ENCODE results near the gene DYRK4.

The DYRK4 gene

DNA sequence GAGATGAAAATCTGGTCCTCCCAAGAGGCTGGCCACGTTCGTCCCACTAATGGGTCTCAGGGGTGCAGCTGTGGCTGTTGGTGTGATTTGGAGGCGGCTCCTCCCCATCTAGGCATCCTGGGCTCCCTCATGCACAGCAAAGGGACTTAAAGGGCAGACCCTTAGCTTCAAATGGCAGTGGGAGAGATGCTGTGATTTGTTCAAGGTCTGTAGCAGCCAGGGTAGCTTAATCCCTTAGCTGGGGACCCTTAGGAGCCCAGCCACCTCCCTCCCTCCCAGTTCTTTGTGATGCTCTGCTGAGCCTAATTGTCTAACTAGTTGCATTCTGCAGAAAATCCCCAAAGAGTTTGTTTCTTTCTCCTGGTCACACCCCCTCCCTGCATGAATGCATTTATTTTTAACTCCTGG lies 18.3 kb downstream of the DYRK4 start:
- TF ChIP-seq, protein P1, sequence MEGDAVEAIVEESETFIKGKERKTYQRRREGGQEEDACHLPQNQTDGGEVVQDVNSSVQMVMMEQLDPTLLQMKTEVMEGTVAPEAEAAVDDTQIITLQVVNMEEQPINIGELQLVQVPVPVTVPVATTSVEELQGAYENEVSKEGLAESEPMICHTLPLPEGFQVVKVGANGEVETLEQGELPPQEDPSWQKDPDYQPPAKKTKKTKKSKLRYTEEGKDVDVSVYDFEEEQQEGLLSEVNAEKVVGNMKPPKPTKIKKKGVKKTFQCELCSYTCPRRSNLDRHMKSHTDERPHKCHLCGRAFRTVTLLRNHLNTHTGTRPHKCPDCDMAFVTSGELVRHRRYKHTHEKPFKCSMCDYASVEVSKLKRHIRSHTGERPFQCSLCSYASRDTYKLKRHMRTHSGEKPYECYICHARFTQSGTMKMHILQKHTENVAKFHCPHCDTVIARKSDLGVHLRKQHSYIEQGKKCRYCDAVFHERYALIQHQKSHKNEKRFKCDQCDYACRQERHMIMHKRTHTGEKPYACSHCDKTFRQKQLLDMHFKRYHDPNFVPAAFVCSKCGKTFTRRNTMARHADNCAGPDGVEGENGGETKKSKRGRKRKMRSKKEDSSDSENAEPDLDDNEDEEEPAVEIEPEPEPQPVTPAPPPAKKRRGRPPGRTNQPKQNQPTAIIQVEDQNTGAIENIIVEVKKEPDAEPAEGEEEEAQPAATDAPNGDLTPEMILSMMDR (IDR thresholded peaks at IDR 0.05; ENCODE audit: insufficient read depth, low read depth, low read length, missing control alignments): no peak
- H3K4me3 ChIP-seq (ENCODE audit: low read length): no peak overlapping the region
- DNase-seq (ENCODE audit: low read depth): no peak

DNA sequence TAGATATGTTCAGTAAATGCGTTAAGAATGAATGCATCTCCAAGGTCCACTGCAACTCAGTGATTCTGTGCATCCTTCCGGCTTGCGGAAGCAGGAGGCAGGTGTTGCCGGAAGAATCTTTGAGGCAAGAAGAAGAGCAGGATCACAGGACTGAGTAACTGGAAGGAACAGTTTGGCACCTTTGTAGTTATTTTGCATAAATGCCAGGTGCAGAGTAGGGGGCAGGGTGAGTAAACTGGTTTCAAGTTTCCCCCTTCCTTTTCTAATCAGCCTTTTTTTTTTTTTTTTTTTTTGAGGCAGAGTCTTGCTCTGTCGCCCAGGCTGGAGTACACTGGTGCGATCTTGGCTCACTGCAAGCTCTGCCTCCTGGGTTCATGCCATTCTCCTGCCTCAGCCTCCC lies 22.3 kb downstream of the DYRK4 start:
- TF ChIP-seq, protein P1 (IDR thresholded peaks at IDR 0.05; ENCODE audit: insufficient read depth, low read depth, low read length, missing control alignments): no peak
- no peak overlapping the region for H3K4me3 ChIP-seq (ENCODE audit: low read length)
- no peak for DNase-seq (ENCODE audit: low read depth)

DNA sequence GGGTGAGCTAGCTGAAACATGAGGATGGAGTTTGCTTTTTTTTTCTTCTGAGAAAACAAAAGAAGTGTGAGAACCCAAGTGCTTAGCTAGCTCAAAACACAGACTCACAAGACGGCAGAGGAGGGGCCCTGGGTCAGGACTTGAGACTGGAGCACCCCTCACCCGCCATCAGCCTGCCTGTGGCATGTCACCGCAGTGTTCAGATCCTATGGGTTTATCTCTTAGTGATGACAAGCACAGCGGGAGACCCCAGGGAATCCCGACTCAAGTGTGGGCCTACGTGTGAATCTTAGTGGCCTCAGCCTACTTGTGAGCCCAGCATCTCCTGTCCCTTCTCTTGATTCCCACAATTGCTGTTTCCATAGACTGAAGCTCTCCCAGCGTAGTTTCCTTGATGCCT lies 22.9 kb downstream of the DYRK4 start:
- TF ChIP-seq, protein P1 (IDR thresholded peaks at IDR 0.05; ENCODE audit: insufficient read depth, low read depth, low read length, missing control alignments): no peak
- no peak for DNase-seq (ENCODE audit: low read depth)
- H3K4me3 ChIP-seq (ENCODE audit: low read length): no peak overlapping the region

DNA sequence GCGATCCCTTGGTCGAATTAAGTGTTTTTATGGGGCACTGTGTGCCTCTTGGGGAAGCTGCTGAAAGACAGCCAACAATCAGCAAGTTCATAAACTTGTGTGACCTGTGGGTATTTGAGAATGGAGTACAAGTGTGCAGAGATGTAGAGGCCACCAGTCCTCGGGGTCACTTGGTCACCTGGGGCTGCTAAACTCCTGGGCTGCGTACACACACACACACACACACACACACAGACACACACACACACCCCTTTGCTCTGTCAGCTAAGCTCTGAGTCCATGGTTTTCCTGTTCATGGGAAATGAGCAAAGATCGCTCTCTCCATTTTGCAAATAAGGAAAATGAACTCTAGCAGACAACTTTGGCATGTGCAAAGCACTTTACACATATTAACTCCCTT lies 24.5 kb downstream of the DYRK4 start:
- TF ChIP-seq, protein P1 (IDR thresholded peaks at IDR 0.05; ENCODE audit: insufficient read depth, low read depth, low read length, missing control alignments): no peak
- DNase-seq (ENCODE audit: low read depth): no peak
- no peak overlapping the region for H3K4me3 ChIP-seq (ENCODE audit: low read length)

DNA sequence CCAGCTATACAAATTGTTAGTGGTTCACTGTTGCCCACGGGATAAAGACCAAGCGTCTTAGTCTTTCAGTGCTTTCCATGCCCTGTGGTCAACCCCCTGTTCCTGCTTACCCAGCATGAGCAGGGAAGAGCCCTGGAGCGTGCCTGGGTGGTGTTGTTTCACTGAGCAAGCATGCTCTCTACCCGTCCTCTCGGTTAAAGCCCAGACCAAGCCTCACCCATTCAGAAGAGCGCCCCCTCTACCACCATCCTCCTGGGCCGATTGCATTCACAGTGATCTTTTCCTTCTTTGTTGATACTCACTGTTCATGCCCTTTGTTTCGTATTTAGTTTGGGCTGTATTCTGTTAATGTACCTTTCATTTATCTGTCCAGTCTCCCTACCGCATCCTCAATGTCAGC lies 25.1 kb downstream of the DYRK4 start:
- no peak overlapping the region for H3K4me3 ChIP-seq (ENCODE audit: low read length)
- TF ChIP-seq, protein P1 (IDR thresholded peaks at IDR 0.05; ENCODE audit: insufficient read depth, low read depth, low read length, missing control alignments): no peak
- no peak for DNase-seq (ENCODE audit: low read depth)

DNA sequence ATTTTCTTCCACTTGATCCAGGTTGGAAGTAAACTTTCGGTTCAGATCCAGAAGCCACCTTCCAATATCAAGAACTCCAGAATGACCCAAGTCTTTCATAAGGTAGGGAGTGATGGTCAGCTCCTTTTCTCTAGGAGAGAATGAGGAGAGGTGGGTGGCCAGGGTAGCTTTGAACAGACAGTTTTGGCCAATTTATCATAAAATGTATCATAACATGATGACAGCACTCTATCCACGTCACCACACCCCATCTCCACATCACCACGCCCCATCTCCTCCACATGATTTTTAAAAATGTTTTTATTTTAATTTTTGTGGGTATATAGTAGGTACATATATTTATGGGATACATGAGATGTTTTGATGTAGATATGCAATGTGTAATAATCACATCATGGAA lies 26.9 kb downstream of the DYRK4 start:
- H3K4me3 ChIP-seq (ENCODE audit: low read length): no peak overlapping the region
- TF ChIP-seq, protein P1 (IDR thresholded peaks at IDR 0.05; ENCODE audit: insufficient read depth, low read depth, low read length, missing control alignments): no peak
- DNase-seq (ENCODE audit: low read depth): no peak

DNA sequence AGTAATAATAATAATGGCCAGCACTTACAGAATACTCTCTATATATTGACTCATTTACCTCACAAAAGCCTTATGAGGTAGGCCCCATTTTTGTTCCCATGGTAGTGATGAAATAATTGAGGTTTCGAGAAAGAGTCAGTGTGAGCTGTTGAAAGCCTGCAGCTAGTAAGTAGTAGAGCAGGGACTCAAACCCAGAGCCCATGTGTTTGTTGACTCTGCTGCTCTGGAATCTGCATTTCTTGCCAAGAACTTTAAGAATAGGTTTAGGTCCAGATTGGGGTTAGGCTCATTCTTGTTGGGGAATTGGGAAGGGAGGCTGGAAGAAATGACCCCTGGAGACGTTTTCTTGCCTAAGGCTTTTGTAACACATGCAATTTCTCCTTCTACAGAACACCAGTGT lies 27.9 kb downstream of the DYRK4 start:
- H3K4me3 ChIP-seq (ENCODE audit: low read length): no peak overlapping the region
- TF ChIP-seq, protein P1 (IDR thresholded peaks at IDR 0.05; ENCODE audit: insufficient read depth, low read depth, low read length, missing control alignments): no peak
- DNase-seq (ENCODE audit: low read depth): no peak
